Pancreas (tissue), 10 donors: ENCODE data around the gene GALNT17. TPM values are rescaled to one million over a fixed set of nuclear protein-coding genes. Genes with fewer than 3 reads are reported as not detected.

Experiments used
- ATAC-seq, 4 donors: fragments of 200-7000 bp; cut with Tn5 transposase; one replicate each; pipeline versions ENCODE4 v1.8.0 to v1.9.1; 2020; ENCODE audit warnings: mild to moderate bottlenecking in 4 of 4, moderate library complexity in 4 of 4
- DNase-seq, 6 donors: peaks; one replicate each; pipeline ENCODE4 v3.0.0-alpha.2; 2020
- FAIRE-seq: peaks from 2 replicates; lab custom pipeline; 2012; peaks lifted over from hg19 to GRCh38; lab: Jason Lieb, UNC
- H3K27ac ChIP-seq, 4 donors: fragments of 200-600 bp; sonication (generic); 1 replicate in 3 of 4; 2 replicates in 1 of 4; pipeline versions ENCODE4 v1.5.0 to v1.8.0; 2020
- H3K27me3 ChIP-seq, 4 donors: fragments of 200-600 bp; one replicate each; pipeline ENCODE4 v1.8.0; 2021
- H3K36me3 ChIP-seq, 3 donors: fragments of 200-600 bp; sonication (generic) in 1 of 3; one replicate each; pipeline versions ENCODE4 v1.5.0 to v1.8.0; 2020 to 2021
- H3K4me1 ChIP-seq, 3 donors: fragments of 200-600 bp; one replicate each; pipeline ENCODE4 v1.8.0; 2021
- H3K4me3 ChIP-seq, 4 donors: fragments of 200-600 bp; sonication (generic) in 2 of 4; one replicate each; pipeline versions ENCODE4 v1.5.0 to v1.8.0; 2020 to 2021
- H3K9me3 ChIP-seq, 4 donors: fragments of 200-600 bp; one replicate each; pipeline ENCODE4 v1.8.0; 2021
- CTCF ChIP-seq, 4 donors: fragments of 200-600 bp; sonication (generic) in 3 of 4; IDR thresholded peaks; one replicate each; pipeline versions ENCODE4 v1.5.0 to v1.8.0; 2021; ENCODE audit warnings: antibody characterized with exemption in 4 of 4
- WGBS, 2 donors: extraction: QIAGEN DNeasy Blood & Tissue Kit; methylation state at CpG; one replicate each; pipeline ENCODE4 v1.1.7; 2013; 5-methylcytosine and 5-hydroxymethylcytosine counted together
- intact Hi-C, 3 donors: fragments of 100-400 bp; cut with DNase I; formaldehyde crosslinking; loops; one replicate each; pipeline versions ENCODE4 v1.11.1 to v1.14.2; 2022
- polyA plus RNA-seq, 2 donors: library from polyadenylated mRNA; stranded (reverse); fragments of 200-250 nt; gene quantifications; one replicate each; pipeline ENCODE4 v1.2.3, GENCODE V29; 2013
- total RNA-seq, 6 donors: library from RNA; stranded (reverse); fragmentation: NEBNext Ultra II Directional in 4 of 6; extraction: Animal tissue kit (Norgen Biotek cat#: 25700) in 4 of 6; gene quantifications; one replicate each; pipeline versions ENCODE4 v1.2.1 to v1.2.4, GENCODE V29; 2021 to 2023
- donor health status: healthy with polysubstance abuse.
- donor health status: DM: no; HTN: no; CAD: no; lungs with moderate emphysema.
- donor health status: DM: no; HTN: no; CAD: no.
- donor health status: control.
- donor health status: control.
- donor health status: Bipolar disorder and iron deficiency.
- donor health status: DM: yes; HTN: yes; CAD: no.
- donor health status: DM: no; HTN: no; CAD: no.
- donor health status: DM: no; HTN: no; CAD: no.
- donor health status: DM: yes; HTN: yes; CAD: no.

The GALNT17 gene
- total and polyA plus RNA-seq, 8 donors = 0.70 to 4.6 (median 2.9) TPM

DNA sequence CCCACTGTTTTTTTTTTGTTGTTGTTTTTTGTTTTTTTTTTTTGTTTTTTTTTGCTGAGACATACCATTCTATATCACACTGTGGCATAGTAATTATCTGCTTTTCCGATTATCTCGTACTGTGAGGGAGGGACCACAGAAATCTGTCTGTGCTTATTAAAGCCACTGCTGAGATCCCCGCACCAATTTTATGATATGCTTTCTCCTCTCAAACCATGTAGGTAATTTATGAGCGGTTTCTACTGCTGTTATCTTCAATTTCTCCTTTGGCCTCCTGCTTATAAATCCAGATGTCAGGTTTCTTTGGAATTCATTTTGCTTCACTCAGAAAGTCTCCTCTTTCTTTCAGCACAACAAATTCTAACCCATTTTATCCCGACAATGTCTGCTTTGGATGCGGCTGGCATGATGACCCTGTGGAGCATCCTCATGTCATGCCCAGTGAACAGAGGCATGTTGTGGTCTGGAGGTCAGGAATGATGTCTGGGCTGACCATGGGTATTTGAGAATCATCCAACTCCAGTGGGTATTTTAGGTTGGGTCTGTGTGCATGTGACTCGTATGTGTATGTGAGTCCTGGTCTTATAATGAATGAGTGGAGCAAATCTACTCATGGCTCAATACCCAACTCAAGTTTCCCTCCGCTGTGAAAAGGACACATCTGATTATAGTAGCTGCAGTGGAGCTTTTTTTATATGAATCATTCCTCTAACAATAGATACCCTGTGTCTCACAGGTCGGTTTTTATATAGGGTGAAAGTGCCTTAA, 213.4 kb downstream of the GALNT17 start:
- ATAC-seq (no peak), FAIRE-seq (no peak), DNase-seq (no peak)
- Histone ChIP-seq H3K27me3 (no peaks in the 10 kb centered on the region), H3K4me3 (no peak overlapping the region), H3K4me1 (peaks cover 0 to 2% (median 1%) of the 10 kb centered on the region in 3 donors), H3K9me3 (no peaks in the 10 kb centered on the region), H3K27ac (no peak overlapping the region), H3K36me3 (no peaks in the 10 kb centered on the region)
- intact Hi-C loops = no loop called here
- WGBS, 2 donors = 84% methylated on average over 9 of the region's 9 CpGs
- TF ChIP-seq CTCF (IDR thresholded peaks at IDR 0.05) = no peak

GRCh38 chr7:71348821-71349681, 217.1 kb downstream of the GALNT17 start:
- Histone ChIP-seq H3K27me3 (no peaks in the 10 kb centered on the region), H3K9me3 (no peaks in the 10 kb centered on the region), H3K36me3 (no peaks in the 10 kb centered on the region), H3K27ac (peak overlapping the region; percentile 37 to 68 (median 53)), H3K4me3 (peak overlapping the region in 2 of 4 donors; percentile 28 to 29), H3K4me1 (peaks cover 0 to 5% (median 4%) of the 10 kb centered on the region in 3 donors)
- 10 to 15% methylated on average over 16 of the region's 16 CpGs for WGBS, 2 donors
- ATAC-seq (peak; percentile 63 to 79 (median 72)), FAIRE-seq (no peak), DNase-seq (peak in 2 of 6 donors; percentile 15 to 40)
- intact Hi-C loops = no loop called here
- no peak for TF ChIP-seq CTCF (IDR thresholded peaks at IDR 0.05)

GRCh38 chr7:71349682-71350481, 217.9 kb downstream of the GALNT17 start:
- Histone ChIP-seq H3K27ac (peak overlapping the region; percentile 37 to 68 (median 50)), H3K36me3 (no peaks in the 10 kb centered on the region), H3K4me1 (peaks cover 0 to 7% (median 4%) of the 10 kb centered on the region in 3 donors), H3K9me3 (no peaks in the 10 kb centered on the region), H3K4me3 (peak overlapping the region in 2 of 4 donors; percentile 28 to 29), H3K27me3 (no peaks in the 10 kb centered on the region)
- FAIRE-seq (no peak), ATAC-seq (peak; percentile 86 to 91 (median 88)), DNase-seq (peak in 2 of 6 donors; percentile 41 to 52)
- intact Hi-C loops = no loop called here
- WGBS, 2 donors = 13% methylated on average over 5 of the region's 5 CpGs
- TF ChIP-seq CTCF (IDR thresholded peaks at IDR 0.05) = no peak

GRCh38 chr7:71350680-71351079, 218.7 kb downstream of the GALNT17 start:
- peak; percentile 14 to 55 (median 31) for ATAC-seq
- Histone ChIP-seq H3K9me3 (no peaks in the 10 kb centered on the region), H3K4me3 (no peak overlapping the region), H3K27me3 (no peaks in the 10 kb centered on the region), H3K36me3 (no peaks in the 10 kb centered on the region), H3K4me1 (peaks cover 0 to 11% (median 4%) of the 10 kb centered on the region in 3 donors), H3K27ac (peak overlapping the region in 3 of 4 donors; percentile 22 to 68 (median 49))
- no peak for TF ChIP-seq CTCF (IDR thresholded peaks at IDR 0.05)
- intact Hi-C loops = no loop called here
- peak in 2 of 6 donors; percentile 25 to 47 for DNase-seq
- WGBS, 2 donors = 27 to 61% methylated on average over 2 of the region's 2 CpGs
- FAIRE-seq = no peak
